Erythroblast (primary cell): Measurements from ENCODE around the gene NT5C3B.

ENCODE experiments used
- GATA1 ChIP-seq: IDR thresholded peaks from 2 replicates; pipeline ENCODE4 v1.6.1; 2011; ENCODE audit warnings: low read depth, mild to moderate bottlenecking, control low read depth, low read length, moderate library complexity
- POLR2A ChIP-seq: IDR thresholded peaks from 2 replicates; pipeline ENCODE4 v1.6.1; 2011; ENCODE audit warnings: mild to moderate bottlenecking, low read length

DNA sequence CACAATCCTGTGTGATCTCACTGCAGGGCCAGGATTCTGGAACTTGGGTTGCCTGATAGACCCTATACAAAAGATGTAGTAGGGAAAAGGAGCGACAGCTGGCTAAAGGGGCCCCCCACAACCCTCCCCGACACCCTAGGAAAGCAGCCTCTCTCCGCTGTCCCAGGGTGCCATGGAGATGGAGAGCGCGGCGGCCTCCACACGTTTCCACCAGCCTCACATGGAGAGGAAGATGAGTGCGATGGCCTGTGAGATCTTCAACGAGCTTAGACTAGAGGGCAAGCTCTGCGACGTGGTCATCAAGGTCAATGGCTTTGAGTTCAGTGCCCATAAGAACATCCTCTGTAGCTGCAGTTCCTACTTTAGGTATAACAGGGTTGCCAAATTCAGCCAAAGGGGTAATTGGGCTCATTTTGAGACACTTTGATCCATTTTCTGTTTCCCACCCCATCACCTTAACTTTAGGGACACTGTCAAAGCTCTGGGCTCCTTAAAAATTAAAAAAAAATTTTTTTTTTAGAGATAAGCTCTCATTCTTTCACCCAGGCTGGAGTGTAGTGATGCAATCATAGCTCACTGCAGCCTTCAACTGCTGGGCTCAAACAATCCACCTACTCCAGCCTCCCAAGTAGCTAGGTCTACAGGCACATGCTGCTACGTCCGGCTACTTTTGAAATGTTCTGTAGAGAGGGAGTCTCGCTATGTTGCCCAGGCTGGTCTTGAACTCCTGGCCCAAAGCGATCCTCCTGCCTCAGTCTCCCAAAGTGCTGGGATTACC lies 1.9 kb upstream of the NT5C3B start, which contains the start of gene KLHL10:
- no peak for TF ChIP-seq POLR2A
- no peak for TF ChIP-seq GATA1
